Measurements from ENCODE around the gene ZNF212.

GRCh38 chr7:149241696-149242095 is 2.2 kb downstream of the ZNF212 start:
- TF ChIP-seq CTCF (IDR thresholded peaks at IDR 0.05; ENCODE audit: extremely low read depth in 1 of 2, insufficient read depth in 1 of 2, low read depth in 1 of 2, low read length in 2 of 2) (no peak), POLR2A (IDR thresholded peaks at IDR 0.05; ENCODE audit: low read depth, low read length) (no peak), JUN (IDR thresholded peaks at IDR 0.05; ENCODE audit: borderline replicate concordance, insufficient read depth, insufficient read length, low read depth) (no peak)
